Measurements from ENCODE around the gene KCNMB2. TPM values are rescaled to one million over a fixed set of nuclear protein-coding genes. Genes with fewer than 3 reads are reported as not detected.

KCNMB2 gene
- polyA plus RNA-seq, 1 of the 3 experiments (the other 2 are of a cell fraction), result not detected

GRCh38 chr3:178718995-178719635 lies 182.9 kb downstream of the KCNMB2 start:
- H3K4me2 ChIP-seq, result no peak overlapping the region
- no peaks in the 10 kb centered on the region for H3K36me3 ChIP-seq (replicated peaks in 1 of 2; ENCODE audit: control insufficient read depth in 1 of 2, insufficient read depth in 2 of 2, low read length in 1 of 2)
- DNase-seq, result no peak
- H3K9me3 ChIP-seq, result no peaks in the 10 kb centered on the region
- no CpG with 5 or more reads among the region's 1 CpG for WGBS (ENCODE audit: low lambda C conversion rate)
- no peaks in the 10 kb centered on the region for H3K79me2 ChIP-seq (ENCODE audit: insufficient read depth)
- TF ChIP-seq GATA2 (CRISPR knock-in tag; IDR thresholded peaks at IDR 0.05) (no peak), JUND (IDR thresholded peaks at IDR 0.05) (no peak), RFX5 (IDR thresholded peaks at IDR 0.05; ENCODE audit: low read length) (no peak), RXRA (IDR thresholded peaks at IDR 0.05; ENCODE audit: borderline replicate concordance, low read depth) (no peak), RAD21 (IDR thresholded peaks at IDR 0.05; ENCODE audit: low read length) (no peak), NRF1 (IDR thresholded peaks at IDR 0.05; ENCODE audit: low read depth, low read length) (no peak), GABPA (IDR thresholded peaks at IDR 0.05; ENCODE audit: low read depth) (no peak), ZBTB33 (IDR thresholded peaks at IDR 0.05; ENCODE audit: borderline replicate concordance, low read depth) (no peak)
- H3K9me2 ChIP-seq, result no peaks in the 10 kb centered on the region
- POLR2A ChIA-PET, result no interaction called here
- no peak overlapping the region for H3K4me3 ChIP-seq (ENCODE audit: low read depth in 2 of 2, low read length in 1 of 2)
- no peaks in the 10 kb centered on the region for H3K27me3 ChIP-seq (ENCODE audit: insufficient read depth)
- no peak overlapping the region for H3K27ac ChIP-seq (ENCODE audit: low read depth in 2 of 2, low read length in 1 of 2)
- no peaks in the 10 kb centered on the region for H4K20me1 ChIP-seq (ENCODE audit: insufficient read depth)
- no peak overlapping the region for H3K9ac ChIP-seq
- H3K4me1 ChIP-seq (ENCODE audit: control insufficient read depth in 1 of 2, insufficient read depth in 2 of 2, low read depth in 1 of 2, low read length in 1 of 2), result no peaks in the 10 kb centered on the region
- H2AFZ ChIP-seq (ENCODE audit: low read depth), result no peak overlapping the region
- no peaks in the 10 kb centered on the region for H3F3A ChIP-seq (replicated peaks; ENCODE audit: insufficient read depth)
- CTCF ChIA-PET, result no interaction called here

DNA sequence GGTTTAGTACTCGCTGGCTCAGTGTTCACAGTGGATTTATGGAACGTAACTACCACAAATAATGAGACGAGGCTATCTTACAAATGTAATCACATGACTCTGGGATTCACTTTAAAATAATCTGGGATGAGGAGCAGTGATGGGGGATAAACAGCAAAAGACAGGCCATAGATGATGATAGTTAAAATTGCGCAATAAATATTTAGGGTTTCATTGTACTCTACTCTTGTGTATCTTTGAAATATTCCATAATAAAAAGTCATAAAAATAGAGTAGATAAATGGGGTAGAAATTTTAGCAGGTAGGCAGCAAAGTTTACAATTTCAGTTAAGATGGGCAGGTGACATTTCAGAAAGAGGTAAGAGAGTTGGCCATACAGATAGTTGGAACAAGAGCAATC lies 196.6 kb downstream of the KCNMB2 start:
- POLR2A ChIA-PET, result no interaction called here
- no peak for TF ChIP-seq FOSL2 (IDR thresholded peaks at IDR 0.05; ENCODE audit: borderline replicate concordance, low read depth)
- TF ChIP-seq SIN3A (IDR thresholded peaks at IDR 0.05; ENCODE audit: borderline replicate concordance, low read depth, low read length), result no peak
- TF ChIP-seq, protein P1, sequence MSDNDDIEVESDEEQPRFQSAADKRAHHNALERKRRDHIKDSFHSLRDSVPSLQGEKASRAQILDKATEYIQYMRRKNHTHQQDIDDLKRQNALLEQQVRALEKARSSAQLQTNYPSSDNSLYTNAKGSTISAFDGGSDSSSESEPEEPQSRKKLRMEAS (IDR thresholded peaks at IDR 0.05; ENCODE audit: low read depth), result no peak
- TF ChIP-seq PBX3 (IDR thresholded peaks at IDR 0.05), result no peak
- TF ChIP-seq GATA2 (CRISPR knock-in tag; IDR thresholded peaks at IDR 0.05), result no peak
- TF ChIP-seq JUND (IDR thresholded peaks at IDR 0.05), result no peak
- TF ChIP-seq USF2 (IDR thresholded peaks at IDR 0.05; ENCODE audit: borderline replicate concordance, low read depth, low read length), result no peak
- TF ChIP-seq RXRA (IDR thresholded peaks at IDR 0.05; ENCODE audit: borderline replicate concordance, low read depth), result no peak
- TF ChIP-seq REST (IDR thresholded peaks at IDR 0.05; ENCODE audit: low read depth, low read length), result no peak
- no peak for TF ChIP-seq MXI1 (IDR thresholded peaks at IDR 0.05; ENCODE audit: low read depth, low read length)
- TF ChIP-seq YY1 (IDR thresholded peaks at IDR 0.05; ENCODE audit: low read depth), result no peak
- no peak for TF ChIP-seq NFIC (IDR thresholded peaks at IDR 0.05; ENCODE audit: borderline replicate concordance)
- no peak for TF ChIP-seq RAD21 (IDR thresholded peaks at IDR 0.05; ENCODE audit: low read length)
- no peak for TF ChIP-seq RFX5 (IDR thresholded peaks at IDR 0.05; ENCODE audit: low read length)
- TF ChIP-seq GABPA (IDR thresholded peaks at IDR 0.05; ENCODE audit: low read depth), result no peak
- no peak for TF ChIP-seq TAF1 (IDR thresholded peaks at IDR 0.05; ENCODE audit: borderline replicate concordance, low read depth, low read length)
- TF ChIP-seq ELF1 (IDR thresholded peaks at IDR 0.05), result no peak
- TF ChIP-seq EP300 (IDR thresholded peaks at IDR 0.05; ENCODE audit: borderline replicate concordance in 1 of 2, low read depth in 1 of 2, low read length in 1 of 2), result no peak

More for the DNA sequence above, 196.6 kb downstream of the KCNMB2 start:
- Histone ChIP-seq H4K20me1 (ENCODE audit: insufficient read depth) (no peaks in the 10 kb centered on the region), H2AFZ (ENCODE audit: low read depth) (no peak overlapping the region), H3K4me2 (no peak overlapping the region), H3K9me2 (no peaks in the 10 kb centered on the region), H3K4me1 (ENCODE audit: control insufficient read depth in 1 of 2, insufficient read depth in 2 of 2, low read depth in 1 of 2, low read length in 1 of 2) (no peaks in the 10 kb centered on the region), H3K27me3 (ENCODE audit: insufficient read depth) (no peaks in the 10 kb centered on the region), H3K9me3 (no peaks in the 10 kb centered on the region), H3K4me3 (ENCODE audit: low read depth in 2 of 2, low read length in 1 of 2) (no peak overlapping the region), H3F3A (replicated peaks; ENCODE audit: insufficient read depth) (no peaks in the 10 kb centered on the region), H3K9ac (no peak overlapping the region), H3K36me3 (replicated peaks in 1 of 2; ENCODE audit: control insufficient read depth in 1 of 2, insufficient read depth in 2 of 2, low read length in 1 of 2) (no peaks in the 10 kb centered on the region), H3K27ac (ENCODE audit: low read depth in 2 of 2, low read length in 1 of 2) (no peak overlapping the region), H3K79me2 (ENCODE audit: insufficient read depth) (no peaks in the 10 kb centered on the region)
- no peak for DNase-seq
- 49% methylated on average over 4 of the region's 4 CpGs for WGBS (ENCODE audit: low lambda C conversion rate)
- CTCF ChIA-PET, result no interaction called here

Measured in SK-N-SH (cell line).